ENCODE data around the gene NPRL2.
A peak's percentile ranks its signal among the peaks of the same experiment; 100 is the strongest.

NPRL2 gene

GRCh38 chr3:50341537-50341936 lies 9.0 kb downstream of the NPRL2 start:
- Histone ChIP-seq H3F3A (ENCODE audit: insufficient read depth, low read length) (0 out of 2 replicates have a peak, but pooled peaks cover 5% of the 10 kb centered on the region), H3K27ac (ENCODE audit: low read depth, low read length, poor library complexity, severe bottlenecking) (no peak overlapping the region), H3K36me3 (ENCODE audit: insufficient read depth, low read length) (peaks cover 3% of the 10 kb centered on the region; the same call in 1 of the 2 replicates), H3K27me3 (ENCODE audit: insufficient read depth, low read length) (no peaks in the 10 kb centered on the region), H3K4me3 (ENCODE audit: low read depth, low read length, poor library complexity, severe bottlenecking) (peak overlapping the region; percentile 58), H3K79me2 (ENCODE audit: insufficient read depth, low read length) (peaks cover 3% of the 10 kb centered on the region), H3K9ac (ENCODE audit: low read length) (no peak overlapping the region; the same call in 1 of the 2 replicates), H3K4me1 (ENCODE audit: insufficient read depth, low read length, severe bottlenecking) (peaks cover 48% of the 10 kb centered on the region), H3K4me2 (ENCODE audit: low read length) (peak overlapping the region; percentile 76; the same call in 1 of the 2 replicates), H3K9me3 (ENCODE audit: low read length) (no peaks in the 10 kb centered on the region), H2AFZ (ENCODE audit: low read length) (no peak overlapping the region), H4K20me1 (ENCODE audit: insufficient read depth, low read length) (no peaks in the 10 kb centered on the region), H3K9me2 (ENCODE audit: low read depth, low read length) (no peaks in the 10 kb centered on the region)
- TF ChIP-seq EZH2 (IDR thresholded peaks at IDR 0.05; ENCODE audit: borderline replicate concordance, low read length) = no peak
- no peak for TF ChIP-seq CTCF (IDR thresholded peaks at IDR 0.05; ENCODE audit: low read length)

- Histone ChIP-seq H3K4me1 (ENCODE audit: insufficient read depth, low read length, severe bottlenecking) (peaks cover 52% of the 10 kb centered on the region), H3K4me3 (ENCODE audit: low read depth, low read length, poor library complexity, severe bottlenecking) (peak within 1 kb of the TSS; percentile 58), H3F3A (ENCODE audit: insufficient read depth, low read length) (0 out of 2 replicates have a peak, but pooled peaks cover 5% of the 10 kb centered on the region), H2AFZ (ENCODE audit: low read length) (no peak within 1 kb of the TSS), H3K9me2 (ENCODE audit: low read depth, low read length) (no peaks in the 10 kb centered on the region), H3K4me2 (ENCODE audit: low read length) (peak within 1 kb of the TSS; percentile 76), H3K27me3 (ENCODE audit: insufficient read depth, low read length) (no peaks in the 10 kb centered on the region), H3K9me3 (ENCODE audit: low read length) (no peaks in the 10 kb centered on the region), H3K27ac (ENCODE audit: low read depth, low read length, poor library complexity, severe bottlenecking) (no peak within 1 kb of the TSS), H3K79me2 (ENCODE audit: insufficient read depth, low read length) (peaks cover 12% of the 10 kb centered on the region), H4K20me1 (ENCODE audit: insufficient read depth, low read length) (no peaks in the 10 kb centered on the region), H3K9ac (ENCODE audit: low read length) (peak within 1 kb of the TSS; percentile 53), H3K36me3 (ENCODE audit: insufficient read depth, low read length) (peaks cover 4% of the 10 kb centered on the region; the same call in 1 of the 2 replicates)
- TF ChIP-seq CTCF (IDR thresholded peaks at IDR 0.05; ENCODE audit: low read length) = no peak
- TF ChIP-seq EZH2 (IDR thresholded peaks at IDR 0.05; ENCODE audit: borderline replicate concordance, low read length) = no peak
Measured at GRCh38 chr3:50340448-50341329, 9.9 kb downstream of the NPRL2 start, which contains the start of gene RASSF1. Gene RASSF1 (minus strand): TSS chr3:50340836. CDS start chr3:50340805, 31 bp downstream.

- Histone ChIP-seq H3K36me3 (ENCODE audit: insufficient read depth, low read length) (peaks cover 4% of the 10 kb centered on the region; the same call in 1 of the 2 replicates), H3K4me2 (ENCODE audit: low read length) (peak overlapping the region; percentile 76), H3K4me3 (ENCODE audit: low read depth, low read length, poor library complexity, severe bottlenecking) (peak overlapping the region; percentile 58), H3K27ac (ENCODE audit: low read depth, low read length, poor library complexity, severe bottlenecking) (no peak overlapping the region), H3K9me3 (ENCODE audit: low read length) (no peaks in the 10 kb centered on the region), H3F3A (ENCODE audit: insufficient read depth, low read length) (0 out of 2 replicates have a peak, but pooled peaks cover 5% of the 10 kb centered on the region), H3K79me2 (ENCODE audit: insufficient read depth, low read length) (peaks cover 18% of the 10 kb centered on the region), H4K20me1 (ENCODE audit: insufficient read depth, low read length) (no peaks in the 10 kb centered on the region), H3K4me1 (ENCODE audit: insufficient read depth, low read length, severe bottlenecking) (peaks cover 52% of the 10 kb centered on the region), H3K27me3 (ENCODE audit: insufficient read depth, low read length) (no peaks in the 10 kb centered on the region), H2AFZ (ENCODE audit: low read length) (no peak overlapping the region), H3K9ac (ENCODE audit: low read length) (peak overlapping the region; percentile 53; the same call in 1 of the 2 replicates), H3K9me2 (ENCODE audit: low read depth, low read length) (no peaks in the 10 kb centered on the region)
- TF ChIP-seq EZH2 (IDR thresholded peaks at IDR 0.05; ENCODE audit: borderline replicate concordance, low read length) (no peak), CTCF (IDR thresholded peaks at IDR 0.05; ENCODE audit: low read length) (no peak)
Measured at GRCh38 chr3:50340147-50340447, 10.5 kb downstream of the NPRL2 start.

Data from OCI-LY1 (cell line).